NCI-H526 treated with DMSO at 0.1 percent for 48 hours (cell line): ENCODE measurements around the gene UTP4.
"Not testable (repeated sequence)": the region's sequence is repeated elsewhere in the genome, so short reads cannot be mapped to it uniquely, and the experiment has no call there.

Experiments used
- DNase-seq: peaks from one replicate; lab custom pipeline; 2025; lab: John Stamatoyannopoulos, UW

UTP4 gene

GRCh38 chr16:69131167-69131838 is 1.1 kb upstream of the UTP4 start:
- DNase-seq: no peak

- peak; percentile 26 for DNase-seq
These were observed 518 bp upstream of the UTP4 start for GRCh38 chr16:69131839-69132423.

- no peak for DNase-seq
These were observed 1.0 kb downstream of the UTP4 start for GRCh38 chr16:69133373-69133954.

- DNase-seq: no peak
These were observed 6.2 kb downstream of the UTP4 start for GRCh38 chr16:69138608-69139007.

- DNase-seq: not testable (repeated sequence)
These were observed 7.0 kb downstream of the UTP4 start for GRCh38 chr16:69139464-69139863.

GRCh38 chr16:69141014-69141413 is 8.6 kb downstream of the UTP4 start:
- no peak for DNase-seq

- no peak for DNase-seq
These were observed 9.5 kb downstream of the UTP4 start for GRCh38 chr16:69141936-69142335.

- DNase-seq: no peak
These were observed 10.7 kb downstream of the UTP4 start for GRCh38 chr16:69143116-69143515.

- DNase-seq: no peak
These were observed 13.2 kb downstream of the UTP4 start for GRCh38 chr16:69145658-69146057.

GRCh38 chr16:69149621-69150020 is 17.2 kb downstream of the UTP4 start:
- DNase-seq: not testable (repeated sequence)

GRCh38 chr16:69150146-69150865 is 17.9 kb downstream of the UTP4 start:
- DNase-seq: peak; percentile 16

- DNase-seq: no peak
These were observed 24.7 kb downstream of the UTP4 start for GRCh38 chr16:69157196-69157595.

- no peak for DNase-seq
These were observed 27.7 kb downstream of the UTP4 start for GRCh38 chr16:69160192-69160591.

- DNase-seq: no peak
These were observed 33.1 kb downstream of the UTP4 start for GRCh38 chr16:69165584-69165983.

GRCh38 chr16:69166221-69166833 is 33.9 kb downstream of the UTP4 start:
- no peak for DNase-seq

GRCh38 chr16:69166946-69167930 is 34.8 kb downstream of the UTP4 start:
- no peak for DNase-seq

- DNase-seq: no peak
These were observed 36.6 kb downstream of the UTP4 start for GRCh38 chr16:69169051-69169450.

- no peak for DNase-seq
These were observed 37.3 kb downstream of the UTP4 start for GRCh38 chr16:69169607-69170352.

- DNase-seq: no peak
These were observed 39.1 kb downstream of the UTP4 start for GRCh38 chr16:69171325-69172084.
